ENCODE data around the gene AKT2. TPM values are rescaled to one million over a fixed set of nuclear protein-coding genes. Genes with fewer than 3 reads are reported as not detected.

AKT2 gene
- total RNA-seq, 2 experiments from 2014 or later = 139 to 144 TPM

DNA sequence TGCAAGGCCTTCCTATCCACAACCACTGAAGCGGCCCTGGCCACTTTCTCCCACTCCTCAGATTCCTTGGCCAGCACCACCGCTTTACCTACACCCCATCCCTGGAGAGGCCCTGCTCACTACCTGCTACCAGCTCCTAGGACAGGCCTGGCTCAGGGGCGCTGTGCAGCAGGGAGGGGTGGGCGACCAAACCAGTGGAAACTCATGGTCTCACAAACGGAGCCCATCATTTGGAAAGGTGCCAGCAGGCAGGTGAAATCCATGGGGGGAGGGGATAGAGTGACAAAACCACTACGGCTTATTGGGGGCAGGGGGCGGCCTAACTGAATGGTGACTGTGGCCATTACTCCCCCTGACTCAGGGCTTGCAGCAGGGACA is 35.4 kb upstream of the AKT2 start:
- H3K27me3 Mint-ChIP-seq = no peaks in the 10 kb centered on the region
- H3K4me3 Mint-ChIP-seq = no peak overlapping the region
- ChIA-PET POLR2A (interaction anchor here (1.1 to 1.3 kb wide), 2 partner anchors 11 to 16 kb away, joined by 3 read pairs; no protein-coding TSS in a partner anchor), CTCF (interaction anchor here (4.0 kb wide), 1 partner anchor 15 kb away, joined by 16 read pairs; no protein-coding TSS in a partner anchor)
- DNase-seq = no peak
- intact Hi-C loops (cut with micrococcal nuclease) = no loop called here
- ATAC-seq = no peak
- no peaks in the 10 kb centered on the region for H3K4me1 Mint-ChIP-seq (ENCODE audit: low read depth)
- no peak overlapping the region for H3K27ac Mint-ChIP-seq
- H3K36me3 Mint-ChIP-seq (ENCODE audit: low read depth) = peaks cover 17% of the 10 kb centered on the region
- no peaks in the 10 kb centered on the region for H3K9me3 Mint-ChIP-seq
- TF ChIP-seq, protein P1, sequence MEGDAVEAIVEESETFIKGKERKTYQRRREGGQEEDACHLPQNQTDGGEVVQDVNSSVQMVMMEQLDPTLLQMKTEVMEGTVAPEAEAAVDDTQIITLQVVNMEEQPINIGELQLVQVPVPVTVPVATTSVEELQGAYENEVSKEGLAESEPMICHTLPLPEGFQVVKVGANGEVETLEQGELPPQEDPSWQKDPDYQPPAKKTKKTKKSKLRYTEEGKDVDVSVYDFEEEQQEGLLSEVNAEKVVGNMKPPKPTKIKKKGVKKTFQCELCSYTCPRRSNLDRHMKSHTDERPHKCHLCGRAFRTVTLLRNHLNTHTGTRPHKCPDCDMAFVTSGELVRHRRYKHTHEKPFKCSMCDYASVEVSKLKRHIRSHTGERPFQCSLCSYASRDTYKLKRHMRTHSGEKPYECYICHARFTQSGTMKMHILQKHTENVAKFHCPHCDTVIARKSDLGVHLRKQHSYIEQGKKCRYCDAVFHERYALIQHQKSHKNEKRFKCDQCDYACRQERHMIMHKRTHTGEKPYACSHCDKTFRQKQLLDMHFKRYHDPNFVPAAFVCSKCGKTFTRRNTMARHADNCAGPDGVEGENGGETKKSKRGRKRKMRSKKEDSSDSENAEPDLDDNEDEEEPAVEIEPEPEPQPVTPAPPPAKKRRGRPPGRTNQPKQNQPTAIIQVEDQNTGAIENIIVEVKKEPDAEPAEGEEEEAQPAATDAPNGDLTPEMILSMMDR (IDR thresholded peaks at IDR 0.05) = no peak

DNA sequence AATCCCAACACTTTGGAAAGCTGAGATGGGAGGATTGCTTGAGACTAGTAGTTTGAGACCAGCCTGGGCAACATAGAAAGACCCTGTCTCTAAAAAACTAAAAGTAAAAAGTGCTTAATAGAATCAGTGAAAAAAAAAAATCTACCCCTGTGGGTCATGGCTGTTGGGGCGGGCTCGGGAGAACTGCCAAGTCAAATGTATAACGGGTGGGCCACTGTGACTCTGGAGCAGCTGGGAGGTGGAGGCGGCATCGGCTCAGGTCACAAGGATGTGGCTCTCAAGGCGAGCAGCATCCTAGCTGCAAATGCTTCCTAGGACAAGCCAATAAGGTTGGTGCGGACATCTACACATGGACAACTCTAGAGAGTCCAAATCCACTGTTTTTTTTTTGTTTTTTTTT is 32.2 kb upstream of the AKT2 start:
- DNase-seq = no peak
- peaks cover 3% of the 10 kb centered on the region for H3K4me1 Mint-ChIP-seq (ENCODE audit: low read depth)
- no peaks in the 10 kb centered on the region for H3K9me3 Mint-ChIP-seq
- ChIA-PET POLR2A (no interaction called here), CTCF (interaction anchor here (4.0 kb wide), 1 partner anchor 12 kb away, joined by 16 read pairs; no protein-coding TSS in a partner anchor)
- no peaks in the 10 kb centered on the region for H3K27me3 Mint-ChIP-seq
- H3K4me3 Mint-ChIP-seq = no peak overlapping the region
- no peak overlapping the region for H3K27ac Mint-ChIP-seq
- H3K36me3 Mint-ChIP-seq (ENCODE audit: low read depth) = peaks cover 7% of the 10 kb centered on the region
- intact Hi-C loops (cut with micrococcal nuclease) = no loop called here
- TF ChIP-seq, protein P1 (IDR thresholded peaks at IDR 0.05) = no peak
- no peak for ATAC-seq

DNA sequence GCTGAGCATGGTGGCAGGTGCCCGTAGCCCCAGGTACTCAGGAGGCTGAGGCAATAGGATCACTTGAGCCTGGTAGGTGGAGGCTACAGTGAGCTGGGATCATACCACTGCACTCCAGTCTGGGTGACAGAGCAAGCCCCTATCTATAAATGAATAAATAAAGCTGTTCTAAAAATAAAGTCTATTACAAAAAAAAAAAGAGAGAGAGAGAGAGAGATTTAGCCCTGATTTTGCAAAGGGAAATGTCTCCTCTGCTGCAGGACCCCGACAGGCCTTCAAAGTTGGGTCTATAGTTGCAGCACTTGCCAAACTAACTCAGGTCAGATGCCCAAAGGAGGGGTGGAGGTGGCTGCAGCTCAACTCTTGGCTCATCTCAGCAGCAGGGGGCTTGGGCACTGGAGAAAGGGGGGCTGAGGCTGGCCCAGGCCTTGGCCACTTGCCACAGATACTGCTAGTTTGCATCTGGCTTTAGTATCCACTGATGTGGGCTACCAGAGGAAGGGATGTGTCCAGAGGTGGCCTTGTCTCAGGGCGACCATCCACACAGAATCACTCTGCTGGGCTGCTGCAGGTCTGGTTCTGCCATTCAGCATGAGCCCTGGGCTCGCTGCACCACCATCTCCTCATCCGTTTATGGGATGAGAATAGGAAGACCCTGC is 30.8 kb upstream of the AKT2 start:
- ATAC-seq = no peak
- Mint-ChIP-seq H3K4me1 (ENCODE audit: low read depth) (peaks cover 3% of the 10 kb centered on the region), H3K9me3 (no peaks in the 10 kb centered on the region), H3K36me3 (ENCODE audit: low read depth) (peaks cover 7% of the 10 kb centered on the region), H3K27me3 (no peaks in the 10 kb centered on the region), H3K4me3 (no peak overlapping the region), H3K27ac (no peak overlapping the region)
- intact Hi-C loops (cut with micrococcal nuclease) = no loop called here
- no peak for DNase-seq
- ChIA-PET CTCF (interaction anchor here (1.0 kb wide), 1 partner anchor 11 kb away, joined by 4 read pairs; no protein-coding TSS in a partner anchor), POLR2A (no interaction called here)
- TF ChIP-seq, protein P1 (IDR thresholded peaks at IDR 0.05) = no peak

DNA sequence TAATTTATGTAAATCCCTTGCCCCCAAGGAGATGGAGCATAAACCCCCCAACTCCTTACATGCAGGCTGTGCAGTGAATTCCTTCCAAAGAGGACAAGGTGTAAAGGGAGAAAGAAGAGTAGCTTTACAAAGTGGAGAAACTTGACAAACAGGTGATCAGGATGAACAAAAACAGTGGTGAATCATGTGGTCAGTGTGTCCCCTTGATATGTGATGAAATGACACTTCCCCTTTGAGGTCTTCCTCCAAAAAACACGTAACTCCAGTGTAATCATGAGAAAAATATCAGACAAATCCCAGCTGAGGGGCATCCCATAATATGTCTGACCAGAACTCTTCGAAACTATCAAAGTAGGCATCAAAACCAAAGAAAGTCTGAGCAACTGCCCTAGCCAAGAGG is 29.5 kb upstream of the AKT2 start:
- TF ChIP-seq, protein P1 (IDR thresholded peaks at IDR 0.05) = no peak
- Mint-ChIP-seq H3K27me3 (no peaks in the 10 kb centered on the region), H3K27ac (no peak overlapping the region), H3K4me1 (ENCODE audit: low read depth) (peaks cover 3% of the 10 kb centered on the region), H3K4me3 (no peak overlapping the region), H3K9me3 (no peaks in the 10 kb centered on the region), H3K36me3 (ENCODE audit: low read depth) (peaks cover 4% of the 10 kb centered on the region)
- ATAC-seq = no peak
- no peak for DNase-seq
- CTCF ChIA-PET = interaction anchor here (2.0 kb wide), 1 partner anchor 10 kb away, joined by 8 read pairs; no protein-coding TSS in a partner anchor
- intact Hi-C loops (cut with micrococcal nuclease) = no loop called here
- POLR2A ChIA-PET = interaction anchor here (1.2 kb wide), 1 partner anchor 106 kb away, joined by 3 read pairs; no protein-coding TSS in a partner anchor

DNA sequence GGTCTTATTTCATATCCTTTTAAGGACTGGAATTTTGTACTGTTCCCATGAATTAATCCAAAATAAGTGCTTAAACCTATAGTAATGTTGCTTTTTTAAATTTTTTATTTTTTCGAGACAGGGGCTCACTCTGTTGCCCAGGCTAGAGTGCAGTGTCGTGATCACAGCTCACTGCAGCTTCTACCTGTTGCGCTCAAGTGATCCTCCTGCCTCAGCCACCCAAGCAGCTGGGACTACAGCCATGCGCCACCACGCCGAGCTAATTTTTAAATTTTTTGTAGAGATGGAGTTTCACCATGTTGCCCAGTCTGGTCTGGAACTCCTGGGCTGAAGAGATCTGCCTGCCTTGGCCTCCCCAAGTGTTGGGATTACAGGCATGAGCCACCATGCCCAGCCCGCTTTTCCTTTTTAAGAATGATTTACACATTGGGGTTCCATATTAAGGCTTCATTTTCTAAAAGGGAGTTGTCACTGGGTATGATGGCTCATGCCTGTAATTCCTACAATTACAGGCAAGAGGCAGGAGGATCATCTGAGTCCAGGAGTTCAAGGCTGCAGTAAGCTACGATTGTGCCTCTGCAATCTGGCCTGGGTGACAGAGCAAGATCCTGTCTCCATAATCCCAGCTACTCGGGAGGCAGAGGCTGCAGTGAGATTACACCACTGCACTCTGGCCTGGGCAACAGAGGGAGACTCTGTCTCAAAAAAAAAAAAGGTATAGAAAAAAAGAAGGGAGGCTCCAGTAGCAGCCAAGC is 28.3 kb upstream of the AKT2 start:
- TF ChIP-seq, protein P1 (IDR thresholded peaks at IDR 0.05) = no peak
- Mint-ChIP-seq H3K27me3 (no peaks in the 10 kb centered on the region), H3K36me3 (ENCODE audit: low read depth) (peaks cover 4% of the 10 kb centered on the region), H3K9me3 (no peaks in the 10 kb centered on the region), H3K4me3 (no peak overlapping the region), H3K27ac (no peak overlapping the region), H3K4me1 (ENCODE audit: low read depth) (peaks cover 3% of the 10 kb centered on the region)
- ATAC-seq = no peak
- intact Hi-C loops (cut with micrococcal nuclease) = no loop called here
- CTCF ChIA-PET = interaction anchor here (0.6 to 2.0 kb wide), 2 partner anchors 8 to 156 kb away, joined by 3 to 8 read pairs; no protein-coding TSS in a partner anchor
- POLR2A ChIA-PET = interaction anchor here (1.2 kb wide), 1 partner anchor 107 kb away, joined by 3 read pairs; no protein-coding TSS in a partner anchor
- DNase-seq = no peak
